ENCODE measurements around the gene CCDC57.
"Not testable (repeated sequence)": the region's sequence is repeated elsewhere in the genome, so short reads cannot be mapped to it uniquely, and the experiment has no call there.

CCDC57 gene

GRCh38 chr17:82219753-82220709 is 7.4 kb upstream of the CCDC57 start:
- no peak for DNase-seq

- DNase-seq, result no peak
Observed at GRCh38 chr17:82219083-82219482, 6.4 kb upstream of the CCDC57 start.

GRCh38 chr17:82218349-82219075 is 5.9 kb upstream of the CCDC57 start:
- no peak for DNase-seq

DNA sequence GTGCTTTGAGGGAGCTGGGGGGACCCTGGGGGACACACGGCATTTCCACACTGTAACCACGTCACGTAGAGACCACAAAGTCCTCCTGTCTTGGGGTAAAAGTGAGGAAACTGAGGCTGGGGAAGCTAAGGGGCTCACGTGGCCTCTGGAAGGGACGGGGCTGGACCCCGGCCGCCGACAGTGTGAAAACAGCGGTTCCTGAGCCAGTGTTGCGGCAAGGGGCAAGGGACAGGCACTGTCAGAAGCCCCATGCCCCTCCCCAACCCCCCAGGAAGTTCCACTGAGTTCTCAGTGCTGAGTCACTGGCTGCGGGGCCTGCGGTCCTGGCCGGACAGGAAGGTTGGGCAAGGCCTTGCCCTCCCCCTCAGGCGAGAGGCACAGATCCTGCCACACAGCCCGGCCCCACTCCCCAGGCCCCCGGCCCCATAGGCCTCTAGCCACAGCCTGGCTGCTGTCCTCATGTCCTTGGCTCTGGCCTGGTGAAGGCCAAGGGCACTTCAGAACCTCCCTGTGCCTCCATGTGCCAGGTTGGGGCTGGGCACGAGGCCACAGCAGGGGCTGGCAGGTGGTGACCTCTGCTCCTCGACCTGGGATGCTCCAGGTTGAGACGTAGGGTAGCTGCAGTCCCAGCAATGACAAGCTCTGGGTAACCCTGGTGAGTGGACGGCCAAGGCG is 5.0 kb upstream of the CCDC57 start:
- peak in 1 of 2 donors; percentile 79 for DNase-seq

DNA sequence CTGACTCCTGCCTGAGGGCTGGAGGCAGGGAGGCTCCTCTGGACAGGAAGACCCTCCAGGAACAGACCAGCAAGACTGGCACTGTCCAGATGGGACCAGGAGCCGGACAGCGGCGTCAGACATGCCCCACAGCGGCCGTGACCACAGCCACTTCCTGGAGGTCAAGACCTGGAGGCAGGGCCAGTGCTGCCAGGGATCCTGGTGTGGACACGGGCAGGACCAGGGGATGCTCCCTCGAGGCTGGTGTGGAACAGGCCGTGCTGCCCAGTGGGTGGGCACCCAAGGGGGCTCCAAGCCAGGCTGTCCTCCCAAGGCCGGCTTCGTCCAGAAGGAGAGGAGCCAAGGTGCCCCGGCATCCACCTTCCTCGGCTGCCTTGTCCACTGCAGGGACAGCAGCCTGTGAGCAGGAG is 4.5 kb upstream of the CCDC57 start:
- no peak for DNase-seq

GRCh38 chr17:82216301-82217119 is 3.9 kb upstream of the CCDC57 start:
- DNase-seq, result peak; percentile 68 to 87

DNA sequence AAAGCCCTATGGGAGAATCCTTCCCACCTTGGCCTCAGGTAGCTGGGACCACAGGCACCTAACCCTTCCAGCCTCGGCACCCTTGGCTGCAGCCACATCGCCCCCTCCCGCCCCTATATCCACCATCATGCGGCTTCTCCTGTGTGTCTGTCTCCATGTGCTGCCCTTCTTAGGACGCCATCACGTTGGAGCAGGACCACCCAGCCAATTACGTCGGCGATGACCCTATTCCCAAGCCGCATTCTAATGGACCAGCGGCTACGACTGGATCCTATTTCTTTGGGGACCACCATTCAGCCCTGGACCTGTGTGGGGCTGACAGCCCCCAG is 3.3 kb upstream of the CCDC57 start:
- DNase-seq, result no peak

DNA sequence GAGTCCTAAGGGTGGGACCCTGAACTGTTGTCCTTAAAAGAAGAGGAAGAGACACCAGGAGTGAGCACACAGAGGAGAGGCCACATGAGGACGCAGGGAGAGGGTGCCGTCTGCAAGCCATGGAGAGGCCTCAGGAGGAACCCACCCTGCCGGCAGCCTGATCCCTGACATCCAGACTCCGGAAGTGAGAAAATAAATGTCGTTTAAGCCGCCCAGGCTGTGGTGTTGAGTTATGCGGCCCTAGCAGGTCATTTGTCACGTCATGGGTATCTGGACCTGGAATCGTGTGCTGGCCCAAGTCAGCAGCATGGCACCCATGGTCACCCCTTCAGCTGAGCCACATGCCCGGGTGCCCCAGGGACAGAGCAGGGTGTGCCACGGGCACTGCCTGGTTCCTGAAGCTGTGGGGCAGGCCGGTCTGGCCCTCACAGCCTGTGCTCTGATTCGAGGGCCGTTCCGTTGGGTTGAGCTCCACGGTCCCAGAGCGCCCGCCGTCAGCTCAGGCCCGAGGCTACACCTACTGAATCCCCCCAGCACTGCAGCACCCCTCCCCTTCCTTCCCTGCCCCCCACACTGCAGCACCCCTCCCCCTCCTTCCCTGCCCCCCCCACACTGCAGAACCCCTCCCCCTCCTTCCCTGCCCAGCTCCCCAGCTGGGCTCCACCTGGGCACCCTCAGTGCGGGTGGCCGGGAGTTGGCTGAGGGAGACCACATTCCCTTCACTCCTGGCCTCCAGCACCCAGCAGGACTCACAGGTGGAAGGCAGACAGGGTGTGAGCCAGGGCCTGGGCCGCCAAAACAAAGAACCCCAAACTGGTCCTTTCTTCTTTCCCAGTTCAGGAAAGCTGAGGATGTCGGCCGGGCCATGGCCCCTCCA is 2.7 kb upstream of the CCDC57 start:
- DNase-seq, result no peak

DNA sequence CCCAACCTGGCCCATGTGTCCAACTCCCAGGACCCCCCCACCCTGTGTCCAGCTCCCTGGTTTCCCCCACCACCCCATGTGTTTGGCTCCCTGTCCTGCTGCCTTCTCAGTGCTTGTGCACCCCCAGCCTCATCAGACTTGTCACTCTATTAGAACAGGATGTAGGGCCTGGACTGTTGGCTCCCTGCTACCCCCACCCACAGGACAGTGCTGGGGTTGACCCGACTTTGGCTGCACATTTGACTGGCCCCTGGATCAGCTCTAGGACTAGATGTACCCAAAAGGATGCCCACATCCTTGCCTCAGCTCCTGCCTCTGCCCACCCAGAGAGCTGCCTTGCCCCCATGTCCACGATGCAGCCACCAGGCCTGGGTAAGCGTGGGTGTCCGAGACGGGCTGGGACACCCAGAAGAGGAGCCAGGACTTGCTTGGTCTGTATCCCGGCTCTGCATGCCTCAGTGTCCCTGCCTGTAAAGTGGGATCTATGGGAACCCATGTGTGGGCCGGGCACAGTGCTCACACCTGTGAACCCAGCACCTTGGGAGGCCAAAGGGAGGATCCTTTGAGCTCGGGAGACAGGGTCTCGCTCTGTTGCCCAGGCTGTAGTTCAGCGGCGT is 1.5 kb upstream of the CCDC57 start:
- DNase-seq, result no peak

DNA sequence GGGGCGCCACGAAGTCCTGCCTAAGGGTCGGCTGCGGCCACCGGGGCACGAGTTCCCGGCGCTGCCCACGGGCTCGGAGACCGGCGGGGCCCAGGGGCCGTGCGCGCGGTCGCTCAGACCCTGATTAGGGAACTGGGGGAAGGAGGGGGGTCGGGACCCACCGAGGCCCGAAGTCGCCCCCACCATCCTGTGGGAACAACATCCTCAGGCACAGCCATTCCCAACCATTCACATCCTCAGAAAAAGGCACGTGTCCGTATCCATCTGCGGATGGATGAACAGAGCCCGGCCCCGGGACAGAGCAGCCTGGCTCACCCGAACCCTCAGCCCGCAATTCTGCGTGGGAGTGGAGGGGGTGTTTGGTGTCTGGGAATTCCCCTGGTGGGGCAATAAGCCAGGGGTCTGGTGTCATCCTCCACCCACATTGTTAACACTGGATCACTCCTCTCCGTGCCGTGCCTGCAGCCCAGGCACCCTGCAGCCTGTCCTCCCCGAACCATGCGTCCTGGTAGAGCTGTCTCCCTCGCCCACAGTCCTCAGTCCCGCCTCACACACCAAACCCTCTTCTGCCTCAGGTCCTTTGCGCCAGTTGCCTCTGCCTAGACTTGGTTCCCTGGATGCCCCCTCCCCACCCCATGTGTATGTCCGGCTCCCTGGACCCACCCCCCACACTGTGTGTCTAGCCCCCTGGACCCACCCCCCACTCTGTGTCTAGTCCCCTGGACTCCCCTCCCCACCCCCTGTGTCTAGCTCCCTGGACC is 789 bp upstream of the CCDC57 start:
- DNase-seq, result peak; percentile 71

DNA sequence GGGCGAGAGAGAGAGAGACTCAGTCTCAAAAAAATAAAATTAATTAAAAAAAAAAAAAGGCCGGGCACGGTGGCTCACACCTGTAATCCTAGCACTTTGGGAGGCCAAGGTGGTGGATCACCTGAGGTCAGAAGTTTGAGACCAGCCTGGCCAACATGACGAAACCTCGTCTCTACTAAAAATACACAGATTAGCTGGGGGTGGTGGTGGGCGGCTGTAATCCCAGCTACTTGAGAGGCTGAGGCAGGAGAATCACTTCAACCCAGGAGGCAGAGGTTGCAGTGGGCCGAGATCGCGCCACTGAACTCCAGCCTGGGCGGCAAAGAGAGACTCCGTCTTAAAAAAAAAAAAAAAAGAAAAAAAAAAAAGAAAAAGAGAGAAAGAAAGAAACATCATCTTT is 2.0 kb downstream of the CCDC57 start:
- not testable (repeated sequence) for DNase-seq

DNA sequence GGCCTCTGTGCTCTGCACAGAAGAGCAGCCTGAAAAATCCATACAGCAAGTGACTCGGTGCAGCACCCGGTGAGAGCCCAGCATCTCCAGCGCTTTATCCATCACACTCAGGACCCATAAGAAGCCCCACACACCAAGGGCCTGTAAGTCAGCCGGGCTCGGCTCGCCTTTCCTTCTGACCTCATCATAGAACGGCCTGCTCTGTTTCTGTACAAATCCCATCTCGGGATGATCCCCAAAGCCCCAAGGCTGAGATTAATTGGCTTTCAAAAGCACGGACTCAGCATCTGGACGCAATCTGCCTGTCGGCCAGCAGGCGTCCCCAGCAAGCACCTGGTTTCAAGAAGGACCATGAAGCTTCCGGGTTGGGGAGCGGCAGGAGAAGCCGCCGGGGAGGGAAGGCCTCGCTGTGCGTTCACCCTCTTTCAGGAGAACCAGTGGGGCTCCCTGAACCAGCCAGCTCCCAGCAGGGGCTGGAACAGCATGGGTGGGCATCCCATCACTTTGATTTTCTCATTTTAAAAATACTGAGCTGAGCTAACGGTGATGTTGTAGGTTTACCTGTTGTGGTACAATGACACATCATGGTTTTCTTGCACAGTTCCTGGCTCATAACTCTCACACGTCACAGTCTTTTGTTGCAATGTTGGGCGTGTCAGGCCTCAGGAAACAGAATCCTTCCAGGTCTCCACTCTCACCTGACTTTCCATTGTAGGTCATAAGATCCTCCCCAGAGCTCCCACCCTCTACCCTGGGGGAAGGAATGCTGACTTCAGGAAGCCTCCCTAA is 6.7 kb downstream of the CCDC57 start:
- peak; percentile 86 for DNase-seq

DNA sequence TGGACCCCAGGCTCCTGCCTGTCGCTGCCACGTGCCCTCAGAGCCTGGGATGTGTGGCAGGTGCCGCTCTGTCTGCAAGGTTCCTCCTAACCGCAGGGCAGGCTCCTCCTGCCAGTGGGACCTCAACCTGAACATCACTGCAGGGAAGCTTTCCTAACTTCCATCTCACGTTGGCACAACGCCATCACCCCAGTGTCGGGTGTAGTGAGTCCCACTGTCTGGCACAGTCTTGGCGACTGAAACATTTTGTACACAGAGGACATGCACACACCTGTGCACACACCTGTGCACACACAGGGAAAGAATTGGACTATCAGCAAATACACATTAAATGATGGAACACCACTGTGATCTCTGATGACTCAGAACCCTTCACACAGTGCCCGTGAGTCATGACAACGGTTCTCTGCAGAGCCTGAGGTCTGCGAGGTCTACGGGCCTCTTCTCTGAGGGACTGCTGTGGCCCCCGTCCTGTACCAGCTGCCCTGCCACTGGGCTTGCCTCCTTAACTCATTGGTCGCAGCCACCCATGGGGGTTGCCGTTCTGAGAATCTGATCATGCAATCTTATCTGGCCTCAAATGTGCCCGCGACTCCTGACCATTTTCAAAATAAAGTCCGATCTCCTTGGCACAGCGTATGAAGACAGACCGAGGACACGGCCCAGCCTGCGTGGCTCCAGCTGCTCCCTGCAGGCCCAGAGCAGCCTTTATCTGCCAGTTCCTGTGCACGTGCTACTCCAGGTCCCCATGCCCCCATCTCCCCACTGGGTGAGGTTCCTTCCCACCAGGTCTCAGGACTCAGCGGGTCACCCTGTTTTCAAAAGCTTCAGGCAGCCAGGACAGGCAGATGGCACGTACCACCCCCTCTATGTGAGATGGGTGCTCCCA is 7.6 kb downstream of the CCDC57 start:
- no peak for DNase-seq

DNA sequence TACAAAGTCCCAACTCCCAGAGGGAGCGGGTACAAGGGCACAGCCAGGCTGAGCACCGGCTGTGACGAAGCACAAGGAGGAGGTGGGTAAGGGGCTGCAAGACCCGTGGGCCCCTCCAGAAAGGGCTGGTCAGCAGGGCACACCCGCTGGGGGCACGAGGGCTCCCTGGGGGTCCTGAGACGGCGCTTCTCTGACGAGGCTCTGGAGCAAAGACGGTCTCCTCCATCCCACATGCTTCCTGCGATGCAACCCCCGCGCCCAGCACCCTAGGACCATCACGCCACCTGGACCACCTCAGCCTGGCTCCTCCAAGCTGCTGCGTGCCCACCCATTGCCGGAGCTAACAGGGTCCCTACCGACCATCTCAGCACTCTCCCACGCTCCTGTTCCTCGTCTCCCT is 8.7 kb downstream of the CCDC57 start:
- no peak for DNase-seq

DNA sequence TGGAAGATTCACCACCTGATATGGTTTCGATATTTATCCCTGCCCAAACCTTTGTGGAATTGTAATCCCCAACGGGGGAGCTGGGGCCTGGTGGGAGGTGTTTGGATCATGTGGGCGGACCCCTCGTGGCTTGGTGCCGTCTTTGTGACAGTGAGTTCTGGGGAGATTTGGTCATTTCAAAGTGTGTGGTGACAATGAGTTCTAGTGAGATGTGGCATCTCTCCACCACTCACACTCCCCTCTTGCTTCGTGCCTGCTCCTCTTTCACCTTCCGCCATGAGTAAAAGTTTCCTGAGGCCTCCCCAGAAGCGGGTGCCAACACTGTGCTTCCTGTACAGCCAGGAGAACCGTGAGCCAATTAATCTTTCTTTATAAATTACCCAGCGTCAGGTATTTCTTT is 9.7 kb downstream of the CCDC57 start:
- DNase-seq, result no peak

DNA sequence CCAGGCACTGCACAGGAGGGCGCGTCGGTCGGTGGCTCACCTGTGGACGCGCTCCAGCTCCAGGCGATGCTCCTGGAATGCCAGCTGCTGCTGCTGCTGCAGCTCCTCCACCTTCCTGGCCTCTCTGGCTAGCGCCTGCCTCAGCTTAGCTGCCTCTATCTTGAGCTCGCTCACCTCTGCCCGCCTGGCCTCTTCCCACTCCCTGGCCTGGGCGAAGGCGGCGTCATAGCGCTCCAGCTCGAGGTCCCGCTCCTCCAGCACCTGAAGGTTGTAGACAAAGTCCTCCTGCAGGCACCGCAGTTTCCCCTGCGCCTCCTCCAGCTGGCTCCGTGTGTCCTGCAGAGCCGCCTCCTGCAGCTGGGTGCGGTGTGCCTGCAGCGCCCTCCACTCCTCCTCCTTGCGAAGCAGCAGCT is 11.1 kb downstream of the CCDC57 start:
- no peak for DNase-seq

- DNase-seq, result peak; percentile 74 to 84
Observed at GRCh38 chr17:82200743-82201497, 11.7 kb downstream of the CCDC57 start.

- DNase-seq, result no peak
Observed at GRCh38 chr17:82200135-82200534, 12.5 kb downstream of the CCDC57 start.

All from CD4-positive, alpha-beta T cell treated with Interleukin-4 for 1 hour (primary cell).